GM19035 (cell line): Measurements from ENCODE around the gene FSTL5.
"Not testable (repeated sequence)": the region's sequence is repeated elsewhere in the genome, so short reads cannot be mapped to it uniquely, and the experiment has no call there.

Experiments used
- ATAC-seq: cut with Tn5 transposase; IDR thresholded peaks from one replicate; pipeline ENCODE4 v1.9.1; 2021; ENCODE audit not compliant: unreplicated experiment

Gene FSTL5

GRCh38 chr4:162104459-162105124 is 59.2 kb downstream of the FSTL5 start:
- no peak for ATAC-seq

GRCh38 chr4:162103908-162104307 is 59.9 kb downstream of the FSTL5 start:
- ATAC-seq = not testable (repeated sequence)

- ATAC-seq = no peak
Observed at GRCh38 chr4:162102713-162103112, 61.1 kb downstream of the FSTL5 start.

- ATAC-seq = no peak
Observed at GRCh38 chr4:162101337-162101736, 62.5 kb downstream of the FSTL5 start.

GRCh38 chr4:162075726-162076125 is 88.1 kb downstream of the FSTL5 start:
- no peak for ATAC-seq

- no peak for ATAC-seq
Observed at GRCh38 chr4:162061214-162061613, 102.6 kb downstream of the FSTL5 start.

- no peak for ATAC-seq
Observed at GRCh38 chr4:162059656-162060055, 104.1 kb downstream of the FSTL5 start.

GRCh38 chr4:162056990-162057389 is 106.8 kb downstream of the FSTL5 start:
- no peak for ATAC-seq

GRCh38 chr4:162046135-162046534 is 117.7 kb downstream of the FSTL5 start:
- ATAC-seq = no peak

GRCh38 chr4:162038112-162038511 is 125.7 kb downstream of the FSTL5 start:
- no peak for ATAC-seq

GRCh38 chr4:162017863-162018262 is 145.9 kb downstream of the FSTL5 start:
- no peak for ATAC-seq

- no peak for ATAC-seq
Observed at GRCh38 chr4:162016991-162017390, 146.8 kb downstream of the FSTL5 start.

GRCh38 chr4:162016219-162016618 is 147.6 kb downstream of the FSTL5 start:
- no peak for ATAC-seq

- ATAC-seq = no peak
Observed at GRCh38 chr4:162015090-162015489, 148.7 kb downstream of the FSTL5 start.

- no peak for ATAC-seq
Observed at GRCh38 chr4:162011089-162011488, 152.7 kb downstream of the FSTL5 start.

GRCh38 chr4:162010362-162010761 is 153.4 kb downstream of the FSTL5 start:
- ATAC-seq = no peak

GRCh38 chr4:161992317-161992716 is 171.5 kb downstream of the FSTL5 start:
- ATAC-seq = no peak

- ATAC-seq = no peak
Observed at GRCh38 chr4:161991811-161992210, 172.0 kb downstream of the FSTL5 start.

GRCh38 chr4:161990721-161991120 is 173.1 kb downstream of the FSTL5 start:
- ATAC-seq = no peak

GRCh38 chr4:161988946-161989345 is 174.9 kb downstream of the FSTL5 start:
- ATAC-seq = no peak

GRCh38 chr4:161987611-161988010 is 176.2 kb downstream of the FSTL5 start:
- ATAC-seq = no peak

GRCh38 chr4:161952382-161952781 is 211.4 kb downstream of the FSTL5 start:
- ATAC-seq = no peak
